Lung microvascular endothelial cell (primary cell): ENCODE results near the gene KIF26A. TPM values are rescaled to one million over a fixed set of nuclear protein-coding genes. Genes with fewer than 3 reads are reported as not detected.

ENCODE experiments used
- DNase-seq, 2 donors: peaks; one replicate each; pipeline versions ENCODE4 v3.0.0 to v3.0.0-alpha.2; 2010; ENCODE audit warnings: low read depth in 2 of 2
- total RNA-seq: library from RNA; depleted of rRNA; stranded (reverse); fragments of >200 nt; gene quantifications from 2 replicates; pipeline ENCODE4 v1.2.1, GENCODE V29; 2014

KIF26A gene
- total RNA-seq, 1 donor from 2014 or later = 24.0 TPM

GRCh38 chr14:104101086-104101621, 37.2 kb upstream of the KIF26A start:
- DNase-seq = no peak

GRCh38 chr14:104101651-104102281, 36.6 kb upstream of the KIF26A start:
- DNase-seq = no peak

GRCh38 chr14:104102282-104102914, 36.0 kb upstream of the KIF26A start:
- DNase-seq = no peak

GRCh38 chr14:104103061-104103445, 35.3 kb upstream of the KIF26A start:
- no peak for DNase-seq

GRCh38 chr14:104103446-104104075, 34.8 kb upstream of the KIF26A start:
- DNase-seq = no peak

GRCh38 chr14:104104076-104104901, 34.1 kb upstream of the KIF26A start:
- DNase-seq = no peak

- no peak for DNase-seq
Observed at GRCh38 chr14:104105071-104105821, 33.1 kb upstream of the KIF26A start.

- DNase-seq = no peak
Observed at GRCh38 chr14:104105822-104106470, 32.4 kb upstream of the KIF26A start.

GRCh38 chr14:104106471-104106991, 31.9 kb upstream of the KIF26A start:
- DNase-seq = no peak

- no peak for DNase-seq
Observed at GRCh38 chr14:104107101-104107581, 31.2 kb upstream of the KIF26A start.

GRCh38 chr14:104107611-104108569, 30.5 kb upstream of the KIF26A start:
- no peak for DNase-seq

GRCh38 chr14:104108570-104109541, 29.5 kb upstream of the KIF26A start:
- DNase-seq = no peak

- no peak for DNase-seq
Observed at GRCh38 chr14:104109731-104110361, 28.5 kb upstream of the KIF26A start.

GRCh38 chr14:104110491-104111209, 27.7 kb upstream of the KIF26A start:
- no peak for DNase-seq

GRCh38 chr14:104111301-104112112, 26.9 kb upstream of the KIF26A start:
- DNase-seq = no peak

GRCh38 chr14:104112113-104112505, 26.3 kb upstream of the KIF26A start:
- no peak for DNase-seq
